ENCODE measurements around the gene HCN3.

The HCN3 gene

DNA sequence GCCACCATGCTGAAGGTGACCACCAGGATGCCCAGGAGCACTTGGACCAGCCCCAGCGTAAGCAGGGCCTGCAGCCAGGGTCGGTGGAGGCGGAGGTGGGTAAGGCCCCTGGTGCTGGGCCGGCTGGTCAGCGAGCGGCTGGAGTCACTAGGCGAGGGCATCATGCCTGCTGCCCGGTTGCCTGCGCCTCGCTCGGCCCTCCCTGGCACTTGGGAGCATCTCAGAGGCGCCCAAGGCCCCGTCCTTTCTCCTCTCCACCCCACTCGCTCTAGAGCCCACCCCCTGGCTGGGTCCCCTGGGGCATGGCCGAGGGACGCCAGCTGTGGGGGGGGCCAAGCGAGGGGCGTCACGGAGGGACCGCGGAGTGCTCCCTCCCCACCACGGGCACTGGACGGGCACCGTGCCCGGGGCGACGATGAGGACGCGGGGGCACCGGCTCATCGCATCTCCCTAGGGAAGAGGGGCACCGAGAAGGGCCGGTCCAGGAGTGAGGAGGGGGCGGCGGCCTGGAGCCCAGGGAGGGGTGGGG lies 22.5 kb upstream of the HCN3 start:
- DNase-seq: peak; percentile 41

- peak; percentile 95 for DNase-seq
Measured at GRCh38 chr1:155255243-155256007, 21.8 kb upstream of the HCN3 start, which contains the start of gene ENTREP3. Gene ENTREP3 (minus strand): TSS chr1:155255483. CDS start chr1:155254877, 606 bp downstream.

- no peak for DNase-seq
Measured at GRCh38 chr1:155256058-155256852, 21.0 kb upstream of the HCN3 start.

DNA sequence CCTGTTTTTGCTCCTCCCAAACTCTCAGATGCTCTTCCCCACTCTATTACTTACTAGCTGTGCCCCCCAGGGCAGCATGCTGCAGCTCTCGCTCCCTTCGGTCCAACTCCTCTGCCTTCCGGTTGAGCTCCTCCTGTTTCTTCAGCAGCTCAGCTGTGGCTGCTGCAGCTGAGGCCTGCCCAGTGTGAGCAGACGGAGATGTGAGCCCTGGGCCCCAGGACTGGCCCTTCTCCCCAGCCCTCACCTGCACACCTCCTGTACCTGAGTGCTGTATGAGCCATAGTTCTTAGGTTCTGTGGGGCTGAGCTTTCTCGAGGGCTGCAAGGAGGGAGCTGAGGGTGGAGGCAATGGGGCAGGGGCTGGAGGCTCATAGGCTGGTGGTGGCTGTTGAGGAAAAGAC lies 17.0 kb upstream of the HCN3 start:
- DNase-seq: no peak

- no peak for DNase-seq
Measured at GRCh38 chr1:155261493-155261851, 15.8 kb upstream of the HCN3 start.

DNA sequence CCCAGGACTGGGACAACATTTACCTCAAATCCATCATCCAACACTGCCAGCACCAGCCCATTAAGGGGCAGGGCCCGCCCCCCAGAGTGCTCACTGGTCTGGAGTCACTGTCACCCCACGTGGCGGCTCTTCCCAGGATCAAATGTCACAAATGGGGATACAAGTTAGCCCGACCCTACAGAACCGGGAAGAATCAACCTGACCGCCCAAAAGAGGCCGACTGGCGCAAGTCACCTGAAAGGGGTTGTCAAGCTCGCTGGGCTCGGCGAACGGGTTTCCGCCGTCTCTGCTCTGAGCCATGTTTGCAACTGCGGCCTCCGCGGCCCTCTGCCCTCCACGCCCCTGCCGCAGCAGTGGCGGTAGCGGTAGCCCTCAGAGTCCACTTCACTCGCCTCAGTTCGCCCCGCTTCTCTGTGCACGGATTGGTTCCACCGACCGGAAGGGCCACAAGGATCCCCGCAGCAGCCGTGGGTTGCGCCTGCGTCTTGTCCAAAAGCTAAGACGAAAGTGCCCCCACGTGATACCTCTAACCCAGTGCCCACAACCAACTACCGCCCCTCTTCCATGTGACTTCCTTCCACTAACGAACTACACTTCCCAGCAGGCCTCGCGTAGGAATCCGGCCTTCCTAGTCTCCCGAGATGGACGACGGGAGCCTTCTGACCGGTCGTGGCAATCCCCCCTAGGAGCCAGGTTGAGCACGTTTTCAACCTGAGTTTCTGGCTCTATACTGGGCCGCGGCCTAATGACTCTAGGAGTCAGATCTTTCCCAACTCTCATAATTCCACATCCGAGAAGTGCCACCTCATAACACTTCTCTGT lies 15.2 kb upstream of the HCN3 start, which contains the start of gene SCAMP3:
TSS of gene SCAMP3 (minus strand) at position 509 of the 822 bp plus-strand sequence. CDS start at position 300, 209 bp downstream.
- peak; percentile 97 for DNase-seq

GRCh38 chr1:155263067-155263466 lies 14.2 kb upstream of the HCN3 start:
- no peak for DNase-seq

GRCh38 chr1:155266553-155266952 lies 10.7 kb upstream of the HCN3 start:
- no peak for DNase-seq

GRCh38 chr1:155267373-155267772 lies 9.9 kb upstream of the HCN3 start:
- DNase-seq: no peak

GRCh38 chr1:155268630-155269029 lies 8.6 kb upstream of the HCN3 start:
- no peak for DNase-seq

DNA sequence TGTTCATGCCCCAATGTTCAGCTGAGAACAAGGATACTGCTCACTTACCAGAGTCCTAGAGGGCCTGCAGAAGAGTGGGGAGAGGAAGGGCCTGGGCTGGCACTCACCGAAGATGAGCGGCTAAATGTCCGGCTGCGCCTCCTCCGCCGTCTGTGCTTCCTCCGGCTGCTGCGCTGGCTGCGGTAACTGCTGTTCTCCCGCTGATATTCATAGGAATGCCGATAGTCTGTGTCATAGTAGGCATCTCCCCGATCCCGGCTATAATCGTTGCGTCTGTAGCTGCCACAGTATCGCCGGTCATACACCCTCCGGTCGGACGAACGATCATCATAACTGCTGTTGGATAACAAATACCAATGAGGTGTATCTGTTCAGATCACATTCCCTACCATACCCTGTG lies 7.9 kb upstream of the HCN3 start:
- DNase-seq: no peak

GRCh38 chr1:155272466-155273342 lies 4.6 kb upstream of the HCN3 start:
- DNase-seq: no peak

GRCh38 chr1:155273343-155274245 lies 3.7 kb upstream of the HCN3 start, which contains the start of gene CLK2:
Gene CLK2 (minus strand): TSS chr1:155273504. CDS start chr1:155270977, 2,527 bp downstream.
- DNase-seq: peak; percentile 97

GRCh38 chr1:155277902-155278688 lies 832 bp downstream of the HCN3 start:
- DNase-seq: peak; percentile 74

DNA sequence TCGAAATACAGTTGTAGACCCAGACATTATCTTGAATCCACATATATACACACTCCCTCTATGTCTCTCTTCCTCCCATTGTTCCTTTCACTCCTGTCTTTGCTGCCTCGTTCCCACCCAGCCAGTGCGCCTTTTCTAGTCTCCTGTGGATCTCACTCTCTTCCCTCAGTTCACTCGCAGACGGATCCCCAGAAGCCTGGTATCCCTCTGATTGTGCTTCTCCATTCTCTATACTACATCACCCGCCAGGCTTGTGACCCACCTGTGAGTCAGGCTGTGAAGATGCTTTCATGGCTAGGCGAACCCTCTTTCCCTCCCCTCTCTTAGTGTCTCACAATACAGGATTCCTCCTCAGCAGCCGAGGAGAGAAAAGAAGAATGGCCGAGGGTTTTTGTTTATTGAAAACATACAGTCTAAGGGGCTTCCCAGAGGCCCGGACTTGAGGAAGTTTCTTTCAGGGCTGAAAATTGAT lies 1.5 kb downstream of the HCN3 start:
- DNase-seq: no peak

- DNase-seq: no peak
Measured at GRCh38 chr1:155279268-155279667, 2.0 kb downstream of the HCN3 start.

DNA sequence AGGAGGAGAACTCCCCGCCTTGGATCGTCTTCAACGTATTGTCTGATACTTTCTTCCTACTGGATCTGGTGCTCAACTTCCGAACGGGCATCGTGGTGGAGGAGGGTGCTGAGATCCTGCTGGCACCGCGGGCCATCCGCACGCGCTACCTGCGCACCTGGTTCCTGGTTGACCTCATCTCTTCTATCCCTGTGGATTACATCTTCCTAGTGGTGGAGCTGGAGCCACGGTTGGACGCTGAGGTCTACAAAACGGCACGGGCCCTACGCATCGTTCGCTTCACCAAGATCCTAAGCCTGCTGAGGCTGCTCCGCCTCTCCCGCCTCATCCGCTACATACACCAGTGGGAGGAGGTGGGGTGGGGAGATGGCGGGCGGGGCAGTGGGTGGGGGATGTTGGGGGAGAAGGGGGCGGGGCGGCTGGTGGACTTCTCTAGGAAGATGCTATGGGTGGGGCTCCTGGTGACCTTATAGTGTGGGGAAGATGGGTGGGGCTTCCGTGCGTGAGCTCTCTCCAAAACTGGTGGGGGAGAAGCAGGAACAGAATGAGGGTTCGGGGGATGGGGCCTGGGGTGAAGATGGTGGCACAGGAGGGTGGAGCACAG lies 5.3 kb downstream of the HCN3 start:
- DNase-seq: no peak

DNA sequence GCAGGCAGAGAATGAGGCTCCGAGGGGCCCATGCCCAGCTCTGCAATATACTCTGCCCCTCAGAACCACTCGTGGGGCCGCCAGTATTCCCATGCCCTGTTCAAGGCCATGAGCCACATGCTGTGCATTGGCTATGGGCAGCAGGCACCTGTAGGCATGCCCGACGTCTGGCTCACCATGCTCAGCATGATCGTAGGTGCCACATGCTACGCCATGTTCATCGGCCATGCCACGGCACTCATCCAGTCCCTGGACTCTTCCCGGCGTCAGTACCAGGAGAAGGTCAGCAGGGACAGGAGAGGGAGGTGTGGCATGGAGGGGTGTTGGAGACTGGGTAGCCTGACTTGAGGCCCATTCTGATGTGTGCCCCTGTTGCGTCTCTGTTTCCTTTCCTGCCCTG lies 7.2 kb downstream of the HCN3 start:
- no peak for DNase-seq

DNA sequence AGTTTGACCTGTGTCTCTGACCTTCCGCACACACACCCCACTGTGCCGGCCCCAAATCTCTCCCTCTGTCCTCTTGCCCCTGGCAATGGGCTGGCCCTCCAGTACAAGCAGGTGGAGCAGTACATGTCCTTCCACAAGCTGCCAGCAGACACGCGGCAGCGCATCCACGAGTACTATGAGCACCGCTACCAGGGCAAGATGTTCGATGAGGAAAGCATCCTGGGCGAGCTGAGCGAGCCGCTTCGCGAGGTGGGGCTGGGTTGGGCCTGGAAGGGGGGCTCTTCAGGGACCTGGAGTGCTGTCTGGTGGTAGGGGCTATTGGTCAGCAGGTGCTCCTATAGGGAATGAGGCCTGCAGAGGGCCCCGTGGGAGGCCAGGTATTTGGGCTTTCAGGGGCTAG lies 7.8 kb downstream of the HCN3 start:
- DNase-seq: no peak
